HL-60/S4 treated with retinoic acid at 250 ng/mL for 4 days and 3 days (cell line): ENCODE measurements around the gene SUGCT.

Source experiments
- in situ Hi-C: fragments of 300-500 bp; cut with MboI; formaldehyde crosslinking; loops from 2 replicates; pipeline ENCODE4 v1.7.0; 2022; ENCODE audit warnings: low sequenced_read_pairs

SUGCT gene

GRCh38 chr7:40836218-40836617, 701.4 kb downstream of the SUGCT start:
- in situ Hi-C loops = no loop called here

- in situ Hi-C loops = no loop called here
Observed at GRCh38 chr7:40839881-40840280, 705.1 kb downstream of the SUGCT start.

GRCh38 chr7:40840990-40841389, 706.2 kb downstream of the SUGCT start:
- in situ Hi-C loops = no loop called here

DNA sequence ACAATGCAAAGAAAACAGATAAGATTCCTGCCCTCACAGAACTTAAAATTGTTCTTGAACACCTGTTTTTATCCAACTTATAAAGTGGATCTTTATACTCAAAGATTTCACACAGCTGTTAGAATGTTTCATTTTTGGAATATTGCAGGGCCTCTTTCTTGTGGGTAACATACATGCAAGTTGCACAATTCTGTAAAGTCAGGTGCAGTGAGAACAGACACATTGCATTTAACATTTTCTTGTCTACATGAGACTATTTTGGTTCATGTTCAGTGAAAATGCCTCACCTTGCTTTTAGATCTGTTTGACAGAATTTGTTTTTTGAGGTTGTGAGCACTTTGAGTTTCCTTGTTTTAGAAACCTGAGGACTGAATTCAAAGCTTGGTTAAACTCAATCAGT, 707.8 kb downstream of the SUGCT start:
- in situ Hi-C loops = no loop called here

DNA sequence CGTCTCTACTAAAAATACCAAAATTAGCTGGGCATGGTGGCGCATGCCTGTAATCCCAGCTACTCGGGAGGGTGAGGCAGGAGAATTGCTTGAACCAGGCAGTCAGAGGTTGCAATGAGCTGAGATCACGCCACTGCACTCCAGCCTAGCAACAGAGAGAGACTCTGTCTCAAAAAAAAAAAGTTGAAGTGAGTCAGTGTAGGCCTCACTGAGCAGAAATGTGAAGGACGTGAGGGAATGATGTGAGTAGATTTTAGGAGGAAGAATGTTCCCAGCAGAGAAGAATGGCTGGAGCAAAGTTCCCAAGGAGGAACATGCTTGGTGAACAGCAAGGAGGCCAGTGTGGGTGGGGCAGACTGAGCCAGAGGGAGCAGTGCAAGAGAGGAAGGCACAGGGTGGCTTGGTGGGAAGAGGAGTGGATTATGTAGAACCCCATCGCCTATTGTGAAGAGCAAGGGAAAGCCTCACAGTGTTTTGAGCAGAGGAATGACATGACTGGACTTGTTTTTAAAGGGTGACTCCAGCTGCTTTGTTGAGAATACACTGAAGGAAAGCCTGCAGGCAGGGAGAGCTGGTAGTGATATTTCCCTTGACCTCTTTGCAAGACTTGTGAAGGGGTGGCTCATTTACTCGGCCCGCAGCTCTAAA, 708.7 kb downstream of the SUGCT start:
- in situ Hi-C loops = no loop called here

DNA sequence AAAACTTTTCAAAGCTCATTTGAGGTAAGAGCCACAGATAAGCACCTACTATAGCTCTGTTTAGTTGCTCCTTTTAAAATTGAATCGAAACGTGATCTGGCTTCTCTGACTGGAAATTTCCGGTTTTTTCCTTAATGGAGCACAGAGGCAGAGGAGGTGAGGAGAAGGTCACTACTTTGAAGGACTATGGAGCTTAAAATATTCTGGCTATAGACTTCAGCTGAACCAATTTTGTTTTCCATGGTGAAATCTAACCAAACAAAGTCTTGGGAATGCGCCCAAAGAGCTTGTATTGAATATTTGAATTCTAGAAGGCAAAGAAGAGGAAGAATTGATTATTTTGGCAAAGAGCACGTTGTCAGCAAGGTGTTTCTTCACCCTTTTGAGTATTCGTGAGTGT, 711.1 kb downstream of the SUGCT start:
- in situ Hi-C loops = no loop called here

DNA sequence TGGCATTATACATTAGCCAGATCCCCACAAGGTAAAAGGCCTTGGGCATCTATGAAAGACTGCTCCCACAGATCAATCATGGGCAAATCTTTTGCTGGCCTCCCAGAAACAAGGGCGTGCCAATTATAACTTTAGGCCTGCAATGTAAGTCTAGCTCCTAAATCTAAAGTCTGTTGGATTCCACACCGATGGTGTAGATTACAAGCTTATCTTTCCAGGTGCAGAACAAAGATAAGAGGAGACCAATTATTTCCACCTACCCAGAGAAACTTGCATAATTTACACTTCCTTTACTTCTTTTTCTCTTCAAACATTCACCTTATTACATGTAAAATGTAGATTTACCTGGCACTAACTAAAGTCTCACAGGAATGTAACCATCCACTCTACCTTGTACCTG, 713.1 kb downstream of the SUGCT start:
- in situ Hi-C loops = no loop called here

DNA sequence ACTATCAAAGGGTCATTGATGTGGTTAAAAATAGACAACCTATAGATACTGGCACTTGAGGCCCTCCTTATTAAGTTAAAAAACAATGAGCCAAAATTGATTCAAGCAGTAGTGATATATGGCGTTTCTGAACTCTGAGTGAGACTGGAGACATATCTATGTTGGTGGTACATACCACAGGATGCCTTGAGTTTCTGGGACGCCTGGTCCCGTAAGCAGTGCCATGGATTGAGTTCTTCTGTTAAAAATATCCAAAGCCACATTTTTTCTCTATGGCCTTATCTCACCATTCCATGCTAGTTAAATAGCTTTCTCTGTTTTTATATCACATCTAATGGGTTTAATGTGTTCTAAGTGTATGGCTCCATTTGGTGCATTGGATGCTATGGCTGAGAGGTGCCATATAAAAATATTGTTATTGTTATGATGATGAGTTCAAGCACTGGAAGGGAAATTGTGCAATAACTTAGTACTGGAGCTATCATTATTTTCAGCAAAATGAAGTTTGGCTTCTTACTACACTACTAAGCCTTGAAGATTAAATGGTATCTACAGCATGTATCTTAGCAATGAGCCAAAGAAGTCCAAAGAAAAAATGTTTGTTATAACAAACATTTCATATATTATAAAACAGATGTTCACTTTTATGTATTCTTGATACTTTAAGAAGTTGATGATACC, 713.9 kb downstream of the SUGCT start:
- in situ Hi-C loops = no loop called here

GRCh38 chr7:40850017-40850416, 715.2 kb downstream of the SUGCT start:
- in situ Hi-C loops = no loop called here

DNA sequence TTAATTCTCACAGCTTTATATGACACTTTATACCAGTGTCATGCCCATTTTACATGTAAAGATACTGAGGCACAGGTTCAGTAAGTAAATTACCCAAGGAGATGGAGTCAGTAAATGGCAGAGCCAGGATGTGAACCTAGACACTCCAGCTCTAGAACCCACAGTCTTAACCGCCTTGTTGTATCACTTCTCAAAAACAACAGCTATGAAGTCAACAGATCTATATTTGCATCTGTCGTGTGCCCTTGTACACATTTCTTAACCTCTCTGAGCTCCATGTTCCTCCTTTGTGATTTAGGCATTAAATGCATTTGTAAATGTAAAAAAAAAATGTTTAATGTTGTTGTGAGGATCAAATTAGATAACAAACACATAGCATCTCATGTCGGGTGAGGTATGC, 716.2 kb downstream of the SUGCT start:
- in situ Hi-C loops = no loop called here

GRCh38 chr7:40859076-40859475, 724.3 kb downstream of the SUGCT start:
- in situ Hi-C loops = no loop called here

- in situ Hi-C loops = no loop called here
Observed at GRCh38 chr7:40859965-40860543, 725.2 kb downstream of the SUGCT start.

DNA sequence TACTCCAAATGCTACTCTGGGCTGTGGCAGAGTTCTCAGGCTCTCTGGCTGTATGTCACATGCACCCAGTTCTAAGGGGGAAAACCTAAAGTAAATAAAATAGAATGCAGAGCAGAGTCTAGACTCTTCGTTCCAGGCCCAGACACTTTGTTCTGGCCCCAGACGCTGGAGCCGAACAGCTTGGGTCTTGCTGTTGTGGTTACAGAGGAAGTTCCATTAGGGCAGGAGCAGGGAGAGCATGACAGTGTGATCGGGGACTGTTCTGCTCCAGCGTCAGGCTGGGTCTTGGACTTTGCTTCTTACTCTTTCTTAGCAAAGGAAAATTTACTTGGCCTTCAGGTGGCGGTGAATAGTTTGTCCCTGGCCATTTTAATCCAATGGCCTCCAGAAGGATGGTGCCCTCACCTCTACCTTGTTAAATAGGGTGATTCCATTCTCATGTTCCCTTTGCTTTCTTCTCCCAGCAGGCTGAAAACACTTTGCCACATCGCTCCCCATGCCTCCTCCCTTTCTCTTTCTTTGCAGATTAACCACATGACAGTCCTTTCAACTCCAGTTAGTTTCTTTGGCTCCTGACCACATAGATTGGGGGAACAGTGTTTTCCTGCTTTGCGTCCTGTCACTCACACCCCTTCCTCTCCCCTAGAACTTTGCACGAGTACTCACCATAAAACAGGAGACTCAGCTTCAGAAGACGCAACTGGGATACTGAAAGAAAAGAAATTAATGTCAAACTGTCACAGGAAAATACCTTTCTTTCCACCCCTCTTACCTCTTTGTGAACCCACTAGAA, 730.8 kb downstream of the SUGCT start:
- in situ Hi-C loops = no loop called here

- in situ Hi-C loops = no loop called here
Observed at GRCh38 chr7:40866601-40867000, 731.8 kb downstream of the SUGCT start.

DNA sequence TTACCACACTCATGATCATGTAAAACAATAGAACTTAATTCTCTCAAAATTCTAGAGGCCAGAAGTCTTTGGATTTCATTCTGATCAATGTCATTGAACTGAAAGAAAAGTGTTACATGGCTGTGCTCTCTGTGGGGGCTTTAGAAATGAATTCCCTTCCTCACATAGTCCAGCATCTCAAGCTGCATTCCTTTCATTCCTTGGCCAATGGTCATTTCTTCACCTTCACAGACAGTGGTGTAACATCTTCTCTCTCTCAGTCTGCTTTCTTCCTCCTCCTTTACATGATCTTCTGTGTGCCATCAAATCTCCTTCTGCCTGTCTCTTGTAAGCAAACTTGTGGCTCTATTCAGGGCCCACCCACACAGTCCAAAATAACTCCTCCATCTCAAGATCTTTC, 735.3 kb downstream of the SUGCT start:
- in situ Hi-C loops = no loop called here

DNA sequence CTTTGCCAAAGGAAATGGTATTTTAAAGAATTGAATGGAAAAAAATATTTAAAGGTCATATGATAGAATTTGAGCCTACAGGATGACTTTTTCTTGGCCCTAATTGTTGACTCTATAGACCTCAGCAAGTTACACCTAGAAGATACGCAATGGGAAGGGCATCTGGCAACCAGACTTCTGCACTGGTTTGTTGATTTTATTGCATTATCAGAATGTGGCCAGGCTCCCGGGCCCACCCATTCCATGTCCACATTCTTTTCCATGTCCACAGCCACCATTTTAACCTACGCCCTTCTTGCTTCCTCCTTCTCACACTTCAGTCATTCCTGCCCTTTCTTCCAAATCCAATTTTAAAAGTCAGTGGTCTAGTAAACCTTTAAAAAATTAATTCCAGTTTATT, 738.4 kb downstream of the SUGCT start:
- in situ Hi-C loops = no loop called here

DNA sequence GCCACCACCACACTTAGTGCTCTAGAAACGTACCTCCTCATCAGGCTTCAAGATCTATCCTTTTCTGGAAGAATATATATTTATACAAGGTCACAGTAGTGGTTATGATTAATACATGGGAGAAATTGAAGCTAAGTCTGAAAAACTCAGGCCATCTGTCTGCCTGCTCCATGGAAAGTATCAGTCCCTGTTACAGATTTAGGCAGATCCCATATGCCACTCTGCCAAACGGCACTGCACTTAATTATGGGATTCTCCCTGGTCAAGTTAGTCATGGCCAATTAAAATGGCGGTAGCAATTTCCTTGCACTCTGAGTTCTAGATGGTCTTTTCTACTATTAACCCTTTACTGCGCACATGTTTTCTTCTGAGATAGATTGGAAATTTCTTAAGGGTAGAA, 740.0 kb downstream of the SUGCT start:
- in situ Hi-C loops = no loop called here

- in situ Hi-C loops = no loop called here
Observed at GRCh38 chr7:40876601-40877000, 741.8 kb downstream of the SUGCT start.

DNA sequence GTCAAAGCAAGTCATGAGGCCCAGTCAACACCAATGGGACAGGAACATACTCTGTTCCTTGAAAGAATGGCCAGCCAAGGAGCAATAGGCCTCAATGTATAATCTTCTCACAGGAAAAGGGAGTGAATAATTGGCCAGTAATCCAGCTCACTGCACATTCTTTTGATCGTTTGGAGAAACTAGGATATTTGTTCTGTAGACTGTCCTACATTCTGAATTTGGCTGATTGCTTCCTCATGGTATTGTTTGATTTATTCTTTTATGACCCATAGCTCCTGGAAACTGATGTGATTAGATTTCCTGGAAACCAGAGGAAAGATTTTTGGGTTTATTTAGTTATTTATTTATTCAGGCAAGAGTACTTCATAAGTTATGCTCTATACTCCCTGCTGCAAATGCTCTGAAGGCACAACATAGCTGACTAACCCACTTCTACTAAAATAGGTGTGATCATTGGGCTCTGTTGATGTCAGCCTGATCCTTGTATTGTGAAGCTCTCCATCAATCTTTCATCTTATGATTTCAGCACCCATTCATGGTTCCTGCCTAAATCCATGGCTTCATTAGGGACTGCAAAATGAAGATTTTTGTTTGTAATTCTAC, 745.2 kb downstream of the SUGCT start:
- in situ Hi-C loops = no loop called here

DNA sequence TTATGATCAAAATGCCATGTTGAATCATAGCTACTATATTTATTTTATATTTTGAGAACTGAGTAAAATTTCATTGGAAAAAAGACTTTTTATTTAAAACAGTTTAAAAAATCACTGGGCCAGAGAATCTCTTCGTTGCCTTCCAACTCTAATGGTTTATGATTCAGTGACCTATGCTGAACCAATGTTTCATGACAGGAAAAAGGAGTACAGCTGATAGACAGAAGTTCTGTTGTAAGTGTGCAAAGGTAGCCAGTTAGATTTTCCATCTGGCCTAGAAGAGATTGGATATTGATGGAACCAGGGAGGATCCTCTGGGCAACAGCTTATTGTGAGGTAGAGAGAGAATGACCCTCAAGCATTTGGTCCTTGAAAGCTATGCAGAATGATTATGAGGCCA, 745.8 kb downstream of the SUGCT start:
- in situ Hi-C loops = no loop called here

GRCh38 chr7:40881405-40881926, 746.7 kb downstream of the SUGCT start:
- in situ Hi-C loops = no loop called here
